ENCODE data around the gene DNAH17.

Gene DNAH17

GRCh38 chr17:78422267-78422605, 155.0 kb downstream of the DNAH17 start:
- DNase-seq, result no peak

GRCh38 chr17:78421534-78422266, 155.5 kb downstream of the DNAH17 start:
- peak in 1 of 2 experiments; percentile 42 for DNase-seq

- DNase-seq, result no peak
Measured at GRCh38 chr17:78421084-78421533, 156.1 kb downstream of the DNAH17 start.

GRCh38 chr17:78419970-78420815, 157.0 kb downstream of the DNAH17 start:
- DNase-seq, result no peak

GRCh38 chr17:78418326-78419026, 158.7 kb downstream of the DNAH17 start:
- no peak for DNase-seq

GRCh38 chr17:78417531-78417909, 159.7 kb downstream of the DNAH17 start:
- DNase-seq, result no peak

GRCh38 chr17:78416791-78417530, 160.2 kb downstream of the DNAH17 start:
- DNase-seq, result no peak

- DNase-seq, result no peak
Measured at GRCh38 chr17:78415821-78416711, 161.1 kb downstream of the DNAH17 start.

GRCh38 chr17:78414178-78415162, 162.7 kb downstream of the DNAH17 start:
- no peak for DNase-seq

- no peak for DNase-seq
Measured at GRCh38 chr17:78412403-78412802, 164.8 kb downstream of the DNAH17 start.

- no peak for DNase-seq
Measured at GRCh38 chr17:78411241-78411857, 165.8 kb downstream of the DNAH17 start.

- no peak for DNase-seq
Measured at GRCh38 chr17:78409191-78409928, 167.8 kb downstream of the DNAH17 start.

GRCh38 chr17:78408476-78409050, 168.6 kb downstream of the DNAH17 start:
- DNase-seq, result no peak

GRCh38 chr17:78407387-78408000, 169.7 kb downstream of the DNAH17 start:
- DNase-seq, result no peak

GRCh38 chr17:78406920-78407319, 170.3 kb downstream of the DNAH17 start:
- no peak for DNase-seq

GRCh38 chr17:78406396-78406795, 170.8 kb downstream of the DNAH17 start:
- DNase-seq, result no peak

GRCh38 chr17:78403822-78404221, 173.4 kb downstream of the DNAH17 start:
- DNase-seq, result no peak

- no peak for DNase-seq
Measured at GRCh38 chr17:78401891-78402290, 175.3 kb downstream of the DNAH17 start.

Data from SW 1271 (cell line).